Keratinocyte (primary cell): Measurements from ENCODE around the gene ADGRA1. TPM values are rescaled to one million over a fixed set of nuclear protein-coding genes. Genes with fewer than 3 reads are reported as not detected.

Source experiments
- DNase-seq: peaks from one replicate; pipeline ENCODE4 v3.0.0-alpha.2; 2011; ENCODE audit warnings: low read depth, missing footprints, low spot score
- FAIRE-seq: peaks from 2 replicates; lab custom pipeline; 2011; peaks lifted over from hg19 to GRCh38; lab: Jason Lieb, UNC
- H2AFZ ChIP-seq: 2 replicates; pipeline ENCODE4 v1.6.0; 2012; ENCODE audit warnings: low read length, control low read depth, inconsistent platforms; ENCODE audit not compliant: control insufficient read depth
- H3K27ac ChIP-seq: 2 replicates; pipeline ENCODE4 v1.5.1; 2011; ENCODE audit warnings: low read length; ENCODE audit not compliant: control insufficient read depth, insufficient read depth
- H3K27me3 ChIP-seq: 3 replicates; pipeline ENCODE4 v1.6.0; 2011; ENCODE audit warnings: low read length; ENCODE audit not compliant: control insufficient read depth, insufficient read depth; ENCODE audit errors: extremely low read depth
- H3K36me3 ChIP-seq, 2 experiments: 2 replicates in 1 of 2; 3 replicates in 1 of 2; pipeline ENCODE4 v1.5.1; 2011; ENCODE audit warnings: low read length in 2 of 2, mild to moderate bottlenecking in 1 of 2; ENCODE audit not compliant: control insufficient read depth in 2 of 2, insufficient read depth in 2 of 2; ENCODE audit errors: extremely low read depth in 1 of 2
- H3K4me1 ChIP-seq: 3 replicates; pipeline ENCODE4 v1.5.1; 2011; ENCODE audit warnings: low read length; ENCODE audit not compliant: control insufficient read depth, insufficient read depth; ENCODE audit errors: extremely low read depth
- H3K4me2 ChIP-seq: 3 replicates; pipeline ENCODE4 v1.6.0; 2011; ENCODE audit warnings: low read depth, low read length; ENCODE audit not compliant: control insufficient read depth, insufficient read depth; ENCODE audit errors: extremely low read depth
- H3K4me3 ChIP-seq, 3 experiments: fragments of 200-600 bp in 1 of 3; sonication (generic) in 1 of 3; 2 replicates in 2 of 3; 3 replicates in 1 of 3; pipeline ENCODE4 v1.5.1; 2011 to 2016; ENCODE audit warnings: low read length in 3 of 3, mild to moderate bottlenecking in 3 of 3, control low read depth in 2 of 3, inconsistent platforms in 1 of 3, low read depth in 1 of 3, mixed read lengths in 1 of 3, mixed run types in 1 of 3, moderate library complexity in 1 of 3; ENCODE audit not compliant: control insufficient read depth in 2 of 3, insufficient read depth in 2 of 3; ENCODE audit errors: extremely low read depth in 1 of 3
- H3K79me2 ChIP-seq: 2 replicates; pipeline ENCODE4 v1.6.0; 2012; ENCODE audit warnings: low read length; ENCODE audit not compliant: control insufficient read depth, insufficient read depth
- H3K9ac ChIP-seq: 3 replicates; pipeline ENCODE4 v1.6.0; 2011; ENCODE audit warnings: low read length; ENCODE audit not compliant: control insufficient read depth, insufficient read depth; ENCODE audit errors: extremely low read depth
- H3K9me1 ChIP-seq: 3 replicates; pipeline ENCODE4 v1.6.0; 2011; ENCODE audit warnings: low read length; ENCODE audit not compliant: control insufficient read depth, insufficient read depth; ENCODE audit errors: extremely low read depth
- H3K9me3 ChIP-seq: 2 replicates; pipeline ENCODE4 v1.5.1; 2012; ENCODE audit warnings: low read depth, low read length; ENCODE audit not compliant: control insufficient read depth
- H4K20me1 ChIP-seq: 3 replicates; pipeline ENCODE4 v1.6.0; 2011; ENCODE audit warnings: low read length; ENCODE audit not compliant: control insufficient read depth, insufficient read depth; ENCODE audit errors: extremely low read depth
- EZH2 ChIP-seq: IDR thresholded peaks from one replicate; pipeline ENCODE4 v1.6.1; 2012; ENCODE audit warnings: inconsistent platforms, mild to moderate bottlenecking, low read length, moderate library complexity
- dilution Hi-C: fragments of 300-500 bp; cut with MboI; formaldehyde crosslinking; loops from one replicate; pipeline ENCODE4 v1.7.0; 2020; ENCODE audit warnings: low sequenced_read_pairs; ENCODE audit not compliant: extremely low pct_ligation_motif_present
- polyA plus RNA-seq, 5 experiments: library from polyadenylated mRNA; depleted of rRNA in 3 of 5; stranded (reverse) in 3 of 5; stranded (forward) in 1 of 5; unstranded in 1 of 5; fragments of >200 nt; gene quantifications; 1 replicate in 1 of 5; 2 replicates in 3 of 5; 3 replicates in 1 of 5; pipeline versions ENCODE4 v1.2.1 to v1.2.3, GENCODE V29; 2011 to 2012; ENCODE audit warnings: missing spikeins in 2 of 5, low read depth in 1 of 5, low replicate concordance in 1 of 5
- TF ChIP-seq, protein P1 (sequence below), 3 experiments: IDR thresholded peaks in 1 of 3; conservative IDR thresholded peaks in 1 of 3; optimal IDR thresholded peaks in 1 of 3; 2 replicates in 2 of 3; 3 replicates in 1 of 3; pipeline versions ENCODE3 to v1.5.1; 2011; ENCODE audit warnings: low read length in 3 of 3, mild to moderate bottlenecking in 3 of 3, moderate library complexity in 2 of 3, control low read depth in 1 of 3, inconsistent platforms in 1 of 3; ENCODE audit not compliant: insufficient read depth in 2 of 3; ENCODE audit errors: extremely low read depth in 1 of 3

ADGRA1 gene
- polyA plus RNA-seq, 1 donor (not counting 4 experiments of a cell fraction or from before 2014, with no cell fraction given) = not detected

DNA sequence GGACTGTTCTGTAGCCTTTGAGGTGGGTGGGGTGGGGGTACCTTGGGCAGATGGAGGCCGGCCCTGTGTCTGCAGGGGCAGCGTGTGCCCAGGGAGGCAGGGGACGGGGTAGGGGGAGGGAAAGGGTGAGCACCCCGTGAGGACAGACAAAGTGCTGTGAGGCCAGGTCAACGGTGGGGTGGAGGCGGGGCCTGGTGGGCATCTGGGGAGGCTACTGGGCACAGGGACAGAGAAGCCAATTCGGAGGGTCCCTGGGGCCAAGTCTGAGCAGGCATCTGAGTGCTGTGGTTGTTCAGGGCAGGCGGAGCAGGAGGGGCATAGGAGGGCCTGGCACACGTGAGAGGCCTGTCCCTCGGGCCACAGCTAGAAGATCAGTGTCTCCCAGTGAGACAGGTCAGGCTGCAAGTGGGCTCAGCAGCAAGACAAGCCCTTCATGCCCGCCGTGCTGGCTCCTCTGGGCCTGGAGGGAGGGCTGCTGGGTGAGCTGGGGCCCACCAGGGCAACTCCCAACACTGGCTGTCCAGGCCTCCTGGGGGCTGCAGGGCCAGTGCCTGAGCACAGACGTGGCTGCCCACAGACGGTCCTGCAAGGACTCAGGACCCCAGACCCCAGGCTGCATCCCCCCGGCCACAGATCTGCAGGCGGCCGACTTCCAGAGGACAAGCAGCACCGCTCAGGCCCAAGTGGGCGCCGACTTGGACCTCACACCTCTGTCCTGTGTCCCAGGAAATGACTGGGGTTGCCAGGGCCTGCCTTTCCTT is 45.9 kb downstream of the ADGRA1 start:
- Histone ChIP-seq H3K9me3 (peaks cover 5% of the 10 kb centered on the region), H3K79me2 (no peaks in the 10 kb centered on the region), H3K27me3 (no peaks in the 10 kb centered on the region), H4K20me1 (no peaks in the 10 kb centered on the region), H3K9ac (no peak overlapping the region), H3K4me1 (no peaks in the 10 kb centered on the region), H3K4me3 (no peak overlapping the region), H3K4me2 (no peak overlapping the region), H3K36me3 (no peaks in the 10 kb centered on the region), H2AFZ (no peak overlapping the region), H3K27ac (no peak overlapping the region), H3K9me1 (no peaks in the 10 kb centered on the region)
- FAIRE-seq = no peak
- DNase-seq = no peak
- dilution Hi-C loops = no loop called here
- TF ChIP-seq, protein P1, sequence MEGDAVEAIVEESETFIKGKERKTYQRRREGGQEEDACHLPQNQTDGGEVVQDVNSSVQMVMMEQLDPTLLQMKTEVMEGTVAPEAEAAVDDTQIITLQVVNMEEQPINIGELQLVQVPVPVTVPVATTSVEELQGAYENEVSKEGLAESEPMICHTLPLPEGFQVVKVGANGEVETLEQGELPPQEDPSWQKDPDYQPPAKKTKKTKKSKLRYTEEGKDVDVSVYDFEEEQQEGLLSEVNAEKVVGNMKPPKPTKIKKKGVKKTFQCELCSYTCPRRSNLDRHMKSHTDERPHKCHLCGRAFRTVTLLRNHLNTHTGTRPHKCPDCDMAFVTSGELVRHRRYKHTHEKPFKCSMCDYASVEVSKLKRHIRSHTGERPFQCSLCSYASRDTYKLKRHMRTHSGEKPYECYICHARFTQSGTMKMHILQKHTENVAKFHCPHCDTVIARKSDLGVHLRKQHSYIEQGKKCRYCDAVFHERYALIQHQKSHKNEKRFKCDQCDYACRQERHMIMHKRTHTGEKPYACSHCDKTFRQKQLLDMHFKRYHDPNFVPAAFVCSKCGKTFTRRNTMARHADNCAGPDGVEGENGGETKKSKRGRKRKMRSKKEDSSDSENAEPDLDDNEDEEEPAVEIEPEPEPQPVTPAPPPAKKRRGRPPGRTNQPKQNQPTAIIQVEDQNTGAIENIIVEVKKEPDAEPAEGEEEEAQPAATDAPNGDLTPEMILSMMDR (optimal IDR thresholded peaks at IDR 0.05 in 1 of 3, IDR thresholded peaks at IDR 0.05 in 1 of 3, conservative IDR thresholded peaks at IDR 0.05 in 1 of 3; ENCODE audit: extremely low read depth in 1 of 3, insufficient read depth in 2 of 3, low read length in 3 of 3) = no peak
- TF ChIP-seq EZH2 = no peak

GRCh38 chr10:133134411-133135115 is 46.8 kb downstream of the ADGRA1 start:
- Histone ChIP-seq H2AFZ (no peak overlapping the region), H3K9ac (no peak overlapping the region), H3K36me3 (no peaks in the 10 kb centered on the region), H3K9me1 (no peaks in the 10 kb centered on the region), H3K4me2 (no peak overlapping the region), H4K20me1 (no peaks in the 10 kb centered on the region), H3K9me3 (peaks cover 5% of the 10 kb centered on the region), H3K27ac (no peak overlapping the region), H3K4me1 (no peaks in the 10 kb centered on the region), H3K27me3 (no peaks in the 10 kb centered on the region), H3K79me2 (no peaks in the 10 kb centered on the region), H3K4me3 (no peak overlapping the region)
- dilution Hi-C loops = no loop called here
- DNase-seq (no peak), FAIRE-seq (no peak)
- TF ChIP-seq, protein P1 (optimal IDR thresholded peaks at IDR 0.05 in 1 of 3, IDR thresholded peaks at IDR 0.05 in 1 of 3, conservative IDR thresholded peaks at IDR 0.05 in 1 of 3; ENCODE audit: extremely low read depth in 1 of 3, insufficient read depth in 2 of 3, low read length in 3 of 3) = no peak
- no peak for TF ChIP-seq EZH2
